ENCODE results near the gene UBXN1. TPM values are rescaled to one million over a fixed set of nuclear protein-coding genes. Genes with fewer than 3 reads are reported as not detected.
A peak's percentile ranks its signal among the peaks of the same experiment; 100 is the strongest.

Gene UBXN1
- total RNA-seq, 1 experiment from 2014 or later = 118 TPM

DNA sequence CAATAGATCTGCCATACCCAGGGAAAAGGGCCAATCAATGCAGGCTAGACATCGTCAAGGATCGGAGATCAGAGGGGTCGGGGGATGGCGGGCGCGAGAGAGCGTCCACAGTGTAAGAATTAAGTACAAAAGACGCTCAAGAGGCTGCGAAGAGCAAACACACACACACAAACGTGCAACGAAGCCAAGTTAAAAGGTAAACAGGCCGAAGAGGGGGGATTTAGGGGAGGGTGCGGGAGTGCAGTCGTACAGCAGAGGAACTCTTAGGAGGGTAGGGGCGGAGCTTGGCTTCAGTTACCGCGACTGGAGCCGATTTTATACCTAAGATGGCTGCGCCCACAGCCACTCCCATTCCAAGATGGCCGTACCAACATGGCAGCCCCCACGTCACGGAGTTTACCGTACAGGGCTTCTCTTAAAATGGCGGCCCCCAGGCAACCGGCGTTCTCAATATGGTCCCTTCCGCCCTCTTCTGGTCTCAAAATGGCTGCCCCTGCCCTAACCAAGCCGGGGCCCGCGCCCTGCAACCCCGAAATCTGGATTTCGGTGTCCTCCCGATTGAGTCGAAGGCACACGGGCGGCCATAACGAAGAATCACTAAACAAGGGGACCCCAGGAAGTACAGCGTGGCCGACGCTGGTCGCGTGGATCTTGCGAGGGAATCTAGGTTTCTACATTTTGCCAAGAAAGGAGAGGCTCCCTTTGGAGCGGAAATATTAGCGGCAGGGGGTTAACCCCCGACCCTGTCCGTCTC, 30.6 kb upstream of the UBXN1 start:
- no peak for DNase-seq
- ChIA-PET CTCF (no interaction called here), POLR2A (interaction anchor here (1.0 kb wide), 1 partner anchor 19 kb away, joined by 4 read pairs; the partner anchor contains the start of gene TTC9C)
- H3K9me3 ChIP-seq = no peaks in the 10 kb centered on the region
- no peak overlapping the region for H3K4me3 Mint-ChIP-seq (ENCODE audit: unreplicated experiment)
- H3K27me3 ChIP-seq (replicated peaks; ENCODE audit: control insufficient read depth, insufficient read depth, low read length) = no peaks in the 10 kb centered on the region
- intact Hi-C loops (cut with micrococcal nuclease; ENCODE audit: unreplicated experiment) = no loop called here
- H3K4me1 Mint-ChIP-seq (ENCODE audit: low read depth, unreplicated experiment) = peaks cover 33% of the 10 kb centered on the region
- H3K36me3 ChIP-seq (ENCODE audit: control insufficient read depth, insufficient read depth, low read length) = 0 out of 2 replicates have a peak, but pooled peaks cover 3% of the 10 kb centered on the region
- H3K27ac Mint-ChIP-seq (ENCODE audit: unreplicated experiment) = no peak overlapping the region
- no TSS peak for BruUV-seq (replicated peaks)
- no peak overlapping the region for H3K4me3 ChIP-seq (ENCODE audit: low read depth, low read length)
- TF ChIP-seq, protein P1, sequence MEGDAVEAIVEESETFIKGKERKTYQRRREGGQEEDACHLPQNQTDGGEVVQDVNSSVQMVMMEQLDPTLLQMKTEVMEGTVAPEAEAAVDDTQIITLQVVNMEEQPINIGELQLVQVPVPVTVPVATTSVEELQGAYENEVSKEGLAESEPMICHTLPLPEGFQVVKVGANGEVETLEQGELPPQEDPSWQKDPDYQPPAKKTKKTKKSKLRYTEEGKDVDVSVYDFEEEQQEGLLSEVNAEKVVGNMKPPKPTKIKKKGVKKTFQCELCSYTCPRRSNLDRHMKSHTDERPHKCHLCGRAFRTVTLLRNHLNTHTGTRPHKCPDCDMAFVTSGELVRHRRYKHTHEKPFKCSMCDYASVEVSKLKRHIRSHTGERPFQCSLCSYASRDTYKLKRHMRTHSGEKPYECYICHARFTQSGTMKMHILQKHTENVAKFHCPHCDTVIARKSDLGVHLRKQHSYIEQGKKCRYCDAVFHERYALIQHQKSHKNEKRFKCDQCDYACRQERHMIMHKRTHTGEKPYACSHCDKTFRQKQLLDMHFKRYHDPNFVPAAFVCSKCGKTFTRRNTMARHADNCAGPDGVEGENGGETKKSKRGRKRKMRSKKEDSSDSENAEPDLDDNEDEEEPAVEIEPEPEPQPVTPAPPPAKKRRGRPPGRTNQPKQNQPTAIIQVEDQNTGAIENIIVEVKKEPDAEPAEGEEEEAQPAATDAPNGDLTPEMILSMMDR (IDR thresholded peaks at IDR 0.05; ENCODE audit: insufficient read depth in 1 of 2, low read depth in 1 of 2, low read length in 1 of 2, severe bottlenecking in 1 of 2, unreplicated experiment in 1 of 2) = no peak
- no peaks in the 10 kb centered on the region for H3K9me3 Mint-ChIP-seq (ENCODE audit: unreplicated experiment)
- peaks cover 26% of the 10 kb centered on the region for H3K4me1 ChIP-seq
- peaks cover 94% of the 10 kb centered on the region for H3K36me3 Mint-ChIP-seq (ENCODE audit: insufficient read depth, unreplicated experiment)
- no peaks in the 10 kb centered on the region for H3K27me3 Mint-ChIP-seq (ENCODE audit: insufficient read depth, unreplicated experiment)

DNA sequence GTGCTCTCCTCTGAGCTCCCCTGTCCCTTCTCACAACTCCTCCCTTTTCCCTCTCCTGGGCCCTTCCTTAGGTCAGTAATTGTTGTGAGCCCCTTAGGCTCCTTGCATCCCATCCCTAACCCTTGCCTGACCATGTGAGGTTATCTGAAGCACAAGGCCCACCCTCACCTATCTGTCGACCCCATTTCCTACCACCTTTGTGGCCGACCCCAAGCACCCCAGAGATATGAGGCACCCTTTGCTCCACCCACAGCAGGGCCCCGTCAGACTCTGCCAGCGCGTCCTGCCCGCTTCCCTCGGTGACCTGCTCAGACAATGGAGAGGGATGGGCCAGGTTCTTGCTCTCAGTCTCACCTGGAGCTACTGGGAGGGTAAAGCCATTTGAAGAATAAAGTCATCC, 29.9 kb upstream of the UBXN1 start:
- Mint-ChIP-seq H3K27ac (ENCODE audit: unreplicated experiment) (no peak overlapping the region), H3K9me3 (ENCODE audit: unreplicated experiment) (no peaks in the 10 kb centered on the region), H3K4me1 (ENCODE audit: low read depth, unreplicated experiment) (peaks cover 27% of the 10 kb centered on the region), H3K36me3 (ENCODE audit: insufficient read depth, unreplicated experiment) (peaks cover 87% of the 10 kb centered on the region), H3K27me3 (ENCODE audit: insufficient read depth, unreplicated experiment) (no peaks in the 10 kb centered on the region), H3K4me3 (ENCODE audit: unreplicated experiment) (no peak overlapping the region)
- TF ChIP-seq, protein P1 (IDR thresholded peaks at IDR 0.05; ENCODE audit: insufficient read depth in 1 of 2, low read depth in 1 of 2, low read length in 1 of 2, severe bottlenecking in 1 of 2, unreplicated experiment in 1 of 2) = no peak
- intact Hi-C loops (cut with micrococcal nuclease; ENCODE audit: unreplicated experiment) = no loop called here
- CTCF ChIA-PET = no interaction called here
- H3K36me3 ChIP-seq (ENCODE audit: control insufficient read depth, insufficient read depth, low read length) = 0 out of 2 replicates have a peak, but pooled peaks cover 3% of the 10 kb centered on the region
- H3K9me3 ChIP-seq = no peaks in the 10 kb centered on the region
- BruUV-seq (replicated peaks) = no TSS peak
- no peak overlapping the region for H3K4me3 ChIP-seq (ENCODE audit: low read depth, low read length)
- no peak for DNase-seq
- POLR2A ChIA-PET = interaction anchor here (1.0 kb wide), 1 partner anchor 19 kb away, joined by 4 read pairs; the partner anchor contains the start of gene TTC9C
- H3K4me1 ChIP-seq = peaks cover 23% of the 10 kb centered on the region
- no peaks in the 10 kb centered on the region for H3K27me3 ChIP-seq (replicated peaks; ENCODE audit: control insufficient read depth, insufficient read depth, low read length)

DNA sequence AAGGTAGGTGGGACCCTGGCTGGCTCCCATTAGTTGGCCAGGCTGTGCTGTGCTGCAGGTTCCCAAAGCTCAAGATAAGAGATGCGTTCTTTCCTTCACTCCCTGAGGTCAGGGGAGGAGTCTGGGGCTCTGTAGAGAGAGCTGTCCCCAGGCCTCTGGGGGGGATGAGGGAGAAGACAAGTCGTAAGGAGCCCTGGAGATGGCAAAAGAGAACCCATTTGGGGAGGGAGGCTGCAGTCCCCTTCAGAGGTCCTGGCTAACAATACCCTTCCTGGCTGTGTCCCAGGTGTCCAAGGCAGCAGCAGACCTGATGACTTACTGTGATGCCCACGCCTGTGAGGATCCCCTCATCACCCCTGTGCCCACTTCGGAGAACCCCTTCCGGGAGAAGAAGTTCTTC, 29.5 kb upstream of the UBXN1 start:
- no peak overlapping the region for H3K4me3 Mint-ChIP-seq (ENCODE audit: unreplicated experiment)
- CTCF ChIA-PET = interaction anchor here (0.5 kb wide), 1 partner anchor 36 kb away, joined by 3 read pairs; no protein-coding TSS in a partner anchor
- Histone ChIP-seq H3K27me3 (replicated peaks; ENCODE audit: control insufficient read depth, insufficient read depth, low read length) (no peaks in the 10 kb centered on the region), H3K9me3 (no peaks in the 10 kb centered on the region), H3K4me3 (ENCODE audit: low read depth, low read length) (no peak overlapping the region), H3K36me3 (ENCODE audit: control insufficient read depth, insufficient read depth, low read length) (0 out of 2 replicates have a peak, but pooled peaks cover 3% of the 10 kb centered on the region), H3K4me1 (peaks cover 18% of the 10 kb centered on the region)
- POLR2A ChIA-PET = interaction anchor here (1.0 kb wide), 1 partner anchor 20 kb away, joined by 4 read pairs; the partner anchor contains the start of gene TTC9C
- peaks cover 83% of the 10 kb centered on the region for H3K36me3 Mint-ChIP-seq (ENCODE audit: insufficient read depth, unreplicated experiment)
- peaks cover 23% of the 10 kb centered on the region for H3K4me1 Mint-ChIP-seq (ENCODE audit: low read depth, unreplicated experiment)
- no TSS peak for BruUV-seq (replicated peaks)
- H3K27me3 Mint-ChIP-seq (ENCODE audit: insufficient read depth, unreplicated experiment) = no peaks in the 10 kb centered on the region
- peak overlapping the region; percentile 97 for H3K27ac Mint-ChIP-seq (ENCODE audit: unreplicated experiment)
- TF ChIP-seq, protein P1 (IDR thresholded peaks at IDR 0.05; ENCODE audit: insufficient read depth in 1 of 2, low read depth in 1 of 2, low read length in 1 of 2, severe bottlenecking in 1 of 2, unreplicated experiment in 1 of 2) = no peak
- intact Hi-C loops (cut with micrococcal nuclease; ENCODE audit: unreplicated experiment) = no loop called here
- no peak for DNase-seq
- H3K9me3 Mint-ChIP-seq (ENCODE audit: unreplicated experiment) = no peaks in the 10 kb centered on the region

Measured in Caco-2 (cell line).